Measurements from ENCODE around the gene RPL36A.

- TF ChIP-seq POLR2A (IDR thresholded peaks at IDR 0.05; ENCODE audit: low read length) (no peak), GATA1 (IDR thresholded peaks at IDR 0.05; ENCODE audit: low read depth, low read length) (no peak)
Observed at GRCh38 chrX:101383679-101384205, 7.1 kb upstream of the RPL36A start.

Data from erythroblast (primary cell).